NCI-H2081 (cell line): ENCODE data around the gene IDUA.
A peak's percentile ranks its signal among the peaks of the same experiment; 100 is the strongest.

Experiments used
- DNase-seq, 2 experiments: peaks; one replicate each; lab custom pipeline; 2025; lab: John Stamatoyannopoulos, UW

Gene IDUA

DNA sequence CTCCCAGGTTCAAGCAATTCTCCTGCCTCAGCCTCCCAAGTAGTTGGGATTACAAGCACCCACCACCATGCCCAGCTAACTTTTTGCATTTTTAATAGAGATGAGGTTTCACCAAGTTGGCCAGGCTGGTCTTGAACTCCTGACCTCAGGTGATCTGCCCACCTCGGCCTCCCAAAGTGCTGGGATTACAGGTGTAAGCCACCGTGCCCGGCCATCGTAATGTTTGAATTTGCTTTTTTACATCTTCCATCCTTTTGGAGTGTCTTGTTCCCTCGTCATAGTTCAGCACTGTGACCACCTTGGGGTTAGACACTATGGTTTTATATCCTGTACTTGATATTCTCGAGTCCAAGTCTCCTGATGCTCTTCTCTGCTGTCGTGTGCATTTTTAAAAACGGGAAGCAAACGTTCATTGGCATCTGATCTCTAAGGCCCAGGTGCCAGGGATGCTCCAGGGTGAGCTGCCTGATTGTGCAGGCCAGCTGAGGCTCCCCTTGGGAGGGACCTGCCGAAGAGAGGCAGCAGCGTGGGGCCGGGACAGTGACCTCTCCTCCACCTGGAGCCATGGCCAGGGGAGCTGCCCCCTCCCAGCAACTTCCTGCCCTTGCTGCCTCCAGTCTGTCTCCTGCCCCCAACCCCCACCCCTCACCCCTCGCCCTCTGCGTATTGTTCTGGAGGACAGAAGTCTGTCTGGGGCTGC, 30.2 kb upstream of the IDUA start:
- no peak for DNase-seq

DNA sequence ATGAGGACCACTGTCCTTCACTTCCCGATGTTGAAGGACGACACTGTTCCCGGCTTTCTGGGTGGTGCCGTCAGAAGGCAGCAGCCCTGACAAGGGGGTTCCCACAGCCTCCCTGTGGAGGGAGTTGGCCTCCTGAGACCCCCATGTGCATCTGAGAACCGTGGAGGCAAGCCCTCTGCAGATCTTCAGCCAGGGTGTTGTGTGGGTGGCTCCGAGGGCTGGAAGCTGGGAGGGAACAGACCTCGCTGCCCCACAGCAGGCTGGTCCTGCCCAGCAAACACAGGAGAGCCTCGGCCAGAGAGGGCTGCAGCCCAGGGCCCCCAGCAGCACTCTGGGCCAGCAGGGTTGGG, 29.6 kb upstream of the IDUA start:
- no peak for DNase-seq

- DNase-seq, result no peak
Measured at GRCh38 chr4:957581-958313, 29.1 kb upstream of the IDUA start.

GRCh38 chr4:958314-958665, 28.6 kb upstream of the IDUA start:
- DNase-seq, result no peak

DNA sequence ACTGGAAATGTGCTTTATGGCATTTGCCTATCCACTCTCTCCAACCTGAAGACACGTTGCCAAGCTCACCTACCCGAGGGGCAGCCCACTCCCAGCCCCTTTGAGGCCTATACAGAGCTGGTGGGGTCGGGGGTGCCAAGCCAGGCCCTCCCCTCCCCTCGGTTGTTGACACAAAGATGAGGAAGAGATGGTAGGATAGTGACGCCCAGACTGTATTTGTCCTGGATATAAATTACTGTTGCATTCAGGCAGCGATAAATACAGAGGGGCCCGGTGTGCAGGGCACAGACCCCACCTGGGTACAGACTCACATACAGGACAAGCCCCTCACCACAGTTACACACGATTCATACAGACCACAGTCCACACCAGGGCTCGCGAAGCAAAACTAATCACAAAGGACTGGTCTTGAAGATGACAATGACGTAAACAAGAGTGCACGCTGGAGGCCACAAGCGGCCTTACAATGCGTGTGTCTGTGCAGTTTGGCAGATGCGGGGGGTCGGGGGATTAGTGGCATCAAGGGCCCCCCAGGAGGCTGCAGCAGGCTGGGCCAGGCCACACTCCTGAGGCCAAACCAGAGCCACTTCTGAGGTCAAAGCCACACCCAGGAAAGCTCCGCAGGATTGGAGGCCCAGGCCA, 28.0 kb upstream of the IDUA start:
- DNase-seq, result no peak

DNA sequence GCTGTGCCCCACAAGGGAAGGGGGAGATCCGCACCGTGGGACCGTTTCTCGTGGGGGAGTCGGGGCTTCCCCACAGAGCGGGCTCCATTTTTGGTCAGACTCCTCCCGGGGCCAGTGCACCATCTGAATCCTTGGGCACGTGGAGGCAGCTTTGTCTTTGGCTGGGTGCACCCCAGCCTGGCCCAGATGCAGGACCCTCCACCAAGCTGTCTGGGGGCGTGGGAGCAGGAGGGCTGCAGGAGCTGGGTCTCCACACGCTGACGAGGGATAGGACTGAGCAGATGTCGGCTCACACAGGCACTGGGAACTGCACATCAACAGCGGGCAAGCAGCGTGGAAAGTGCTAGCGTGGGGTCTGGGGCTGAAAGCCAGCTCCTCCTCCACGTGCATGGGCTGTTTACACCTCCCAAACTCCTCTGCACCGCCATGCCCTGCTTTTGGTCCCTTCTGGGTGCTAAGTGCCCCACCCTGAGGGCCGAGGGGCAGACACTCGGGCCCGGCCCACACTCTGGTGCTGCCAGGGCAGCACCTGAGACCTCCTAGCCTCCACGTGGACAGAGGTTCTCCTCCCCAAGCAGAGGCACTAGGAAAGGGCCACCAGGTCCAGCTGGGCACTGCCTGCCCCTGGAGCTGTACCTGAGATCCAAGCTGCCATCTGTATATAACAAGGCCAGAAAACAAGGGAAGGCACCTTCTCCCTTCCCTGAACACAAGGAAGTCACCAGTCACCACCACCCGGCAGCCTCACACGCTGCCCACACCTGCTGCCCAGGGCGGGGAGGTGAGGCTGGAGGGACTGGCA, 27.3 kb upstream of the IDUA start:
- no peak for DNase-seq

DNA sequence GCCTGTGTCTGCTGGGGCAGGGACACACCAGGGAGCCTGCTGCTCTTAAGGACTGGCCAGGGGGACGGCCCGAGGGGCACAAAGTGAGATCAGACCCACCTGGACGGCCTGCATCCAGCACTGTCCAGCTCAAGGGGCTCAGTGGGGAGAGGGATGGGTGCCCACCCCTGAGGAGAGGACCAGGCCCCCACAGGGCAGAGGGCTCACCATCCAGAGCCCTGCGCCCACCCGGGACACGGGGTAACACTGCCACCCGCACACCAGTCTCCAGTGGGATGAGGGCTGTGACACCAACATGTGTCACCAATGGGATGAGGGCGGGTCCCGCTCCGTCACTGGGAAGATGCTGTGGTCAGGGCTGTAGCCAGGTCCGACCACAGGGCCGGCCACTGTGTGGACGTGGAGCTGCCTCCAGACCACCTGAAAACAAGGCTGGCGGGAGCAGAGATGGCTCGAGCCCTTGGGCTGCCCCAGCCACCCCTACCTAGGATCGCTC, 26.7 kb upstream of the IDUA start:
- no peak for DNase-seq

GRCh38 chr4:960636-961350, 26.1 kb upstream of the IDUA start:
- no peak for DNase-seq

DNA sequence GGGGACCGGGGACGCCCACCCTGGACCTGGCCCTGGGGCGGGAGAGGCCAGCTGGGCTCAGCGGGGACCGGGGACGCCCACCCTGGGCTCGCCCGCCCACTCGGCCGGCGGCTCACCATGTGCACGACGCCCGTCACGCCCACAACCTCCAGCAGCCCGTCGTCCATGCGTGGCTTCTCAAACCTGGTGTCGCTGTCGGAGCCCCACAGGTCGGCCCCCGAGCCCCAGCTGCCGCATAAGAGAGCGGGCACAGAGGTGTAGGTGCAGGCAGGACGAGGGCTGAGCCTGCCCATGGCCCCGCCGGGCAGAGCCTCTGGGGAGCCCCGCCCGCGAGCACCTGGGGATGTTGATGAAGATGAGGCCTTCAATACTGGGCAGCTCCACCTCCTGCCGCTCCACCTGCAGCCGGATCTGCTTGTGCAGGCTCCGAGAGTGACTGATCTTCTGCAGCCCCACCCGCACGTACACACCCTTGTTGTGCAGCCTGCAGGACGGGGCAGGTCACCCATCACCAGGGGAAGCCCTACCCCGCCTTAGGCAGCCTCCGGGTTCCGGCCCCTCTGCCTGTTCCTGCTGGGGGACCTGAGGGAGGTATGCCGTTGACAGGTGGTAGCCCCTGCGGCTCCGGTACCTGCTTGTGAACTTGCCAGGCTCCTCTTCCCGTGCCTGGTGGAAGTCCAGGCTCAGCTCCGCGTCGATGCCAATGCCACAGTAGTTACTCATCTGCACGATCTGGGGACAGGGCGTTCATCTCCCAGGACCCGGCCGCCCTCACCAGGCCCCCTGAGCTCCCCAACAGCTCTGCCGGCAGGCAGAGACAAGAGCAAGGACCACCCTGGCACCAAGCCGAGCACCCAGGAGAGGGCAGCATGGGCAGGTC, 25.3 kb upstream of the IDUA start:
- peak; percentile 40 to 60 for DNase-seq

- DNase-seq, result peak; percentile 86 to 93
Measured at GRCh38 chr4:962231-963208, 24.3 kb upstream of the IDUA start.

- no peak for DNase-seq
Measured at GRCh38 chr4:963276-964225, 23.3 kb upstream of the IDUA start.

- DNase-seq, result no peak
Measured at GRCh38 chr4:964346-965025, 22.4 kb upstream of the IDUA start.

DNA sequence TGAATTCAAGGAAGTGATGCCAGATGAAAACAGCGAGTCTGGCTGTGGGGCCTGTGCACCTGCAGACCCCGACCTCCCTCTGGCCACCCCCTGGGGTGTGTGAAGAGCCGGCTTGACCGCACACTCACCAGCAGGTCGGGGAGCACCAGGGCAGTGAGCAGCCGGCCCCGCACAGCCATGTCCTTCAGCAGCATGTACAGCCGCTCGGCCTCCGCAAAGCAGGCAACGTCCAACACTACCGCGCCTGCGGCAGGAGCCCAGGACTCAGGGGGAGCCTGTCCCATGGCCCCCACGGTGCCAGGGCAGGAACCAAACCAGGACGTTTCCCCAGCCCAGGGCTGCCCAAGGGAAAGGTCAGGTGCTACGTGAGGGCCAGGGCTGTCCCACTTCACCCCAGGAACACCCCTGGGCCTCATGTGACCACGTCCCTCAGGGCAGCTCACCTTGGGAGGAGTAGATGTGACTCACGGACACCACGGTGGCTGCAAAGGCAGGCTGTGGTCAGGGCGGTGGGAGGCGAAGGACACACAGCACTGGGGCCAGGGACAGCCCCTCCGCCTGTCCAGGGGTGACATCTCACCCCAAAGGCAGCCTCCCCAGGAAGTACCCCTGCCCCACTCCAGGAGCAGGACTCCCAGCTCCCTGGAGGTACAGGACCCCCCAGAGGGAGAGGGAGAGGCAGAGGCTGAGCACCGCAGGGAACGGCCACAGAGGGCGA, 21.6 kb upstream of the IDUA start:
- DNase-seq, result no peak

GRCh38 chr4:965766-966134, 21.1 kb upstream of the IDUA start:
- no peak for DNase-seq

GRCh38 chr4:966266-967112, 20.4 kb upstream of the IDUA start:
- no peak for DNase-seq
